ENCODE measurements around the gene POLR2L.

POLR2L gene

DNA sequence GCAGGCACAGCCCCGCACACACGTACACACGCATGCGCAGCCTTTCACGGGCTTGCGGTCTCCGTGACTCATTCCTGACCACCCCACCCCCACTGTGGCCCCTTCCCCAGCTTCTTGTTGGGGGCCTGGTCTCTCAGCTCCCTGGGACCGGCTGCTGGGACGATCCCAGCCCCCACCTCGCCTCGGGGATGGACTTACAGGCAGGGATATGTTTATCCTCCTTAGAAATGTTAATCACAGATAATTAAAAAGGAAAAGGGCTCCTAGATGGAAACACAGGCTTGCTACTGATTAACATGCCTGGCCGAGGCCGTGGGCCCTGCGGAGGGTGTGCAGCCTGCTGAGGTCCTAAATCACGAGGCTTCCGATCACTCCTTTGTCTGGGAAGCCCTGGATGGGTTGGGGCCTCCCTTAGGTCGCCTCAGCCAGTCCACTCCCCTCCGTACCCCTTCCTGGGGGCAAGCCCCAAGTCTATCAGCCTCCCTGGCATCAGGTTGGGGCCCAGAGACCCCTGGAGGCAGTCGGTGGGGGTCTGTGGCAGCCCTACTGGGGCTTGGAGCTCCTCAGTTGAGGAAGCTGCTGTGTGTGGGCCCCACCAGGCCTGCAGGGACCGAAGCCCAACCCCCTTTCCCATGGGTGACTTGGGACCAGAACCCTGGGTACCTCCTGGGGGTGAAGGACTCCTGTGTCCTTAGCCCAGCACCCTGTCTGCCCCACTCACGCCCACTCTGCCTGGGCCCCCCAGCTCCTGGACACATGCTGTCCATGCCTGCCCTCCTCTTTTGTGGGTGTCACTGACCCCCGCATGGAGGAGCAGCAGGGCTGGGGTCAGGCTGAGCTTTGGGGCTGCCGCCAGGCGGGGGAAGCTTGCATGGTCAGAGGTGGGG is 20.9 kb upstream of the POLR2L start:
- Mint-ChIP-seq H3K4me1 (no peaks in the 10 kb centered on the region), H3K9me3 (no peaks in the 10 kb centered on the region), H3K36me3 (no peaks in the 10 kb centered on the region), H3K27me3 (peaks cover 38% of the 10 kb centered on the region), H3K27ac (no peak overlapping the region), H3K4me3 (no peak overlapping the region)
- ATAC-seq: no peak

GRCh38 chr11:862696-863022 is 20.3 kb upstream of the POLR2L start:
- Mint-ChIP-seq H3K27ac (no peak overlapping the region), H3K4me1 (no peaks in the 10 kb centered on the region), H3K27me3 (peaks cover 44% of the 10 kb centered on the region), H3K36me3 (no peaks in the 10 kb centered on the region), H3K4me3 (no peak overlapping the region), H3K9me3 (no peaks in the 10 kb centered on the region)
- no peak for ATAC-seq

- Mint-ChIP-seq H3K27ac (no peak overlapping the region), H3K27me3 (peaks cover 49% of the 10 kb centered on the region), H3K4me1 (peaks cover under 1% of the 10 kb centered on the region), H3K9me3 (no peaks in the 10 kb centered on the region), H3K36me3 (no peaks in the 10 kb centered on the region), H3K4me3 (no peak overlapping the region)
- no peak for ATAC-seq
Measured at GRCh38 chr11:862081-862661, 19.8 kb upstream of the POLR2L start.

- H3K4me3 Mint-ChIP-seq: no peak overlapping the region
- H3K4me1 Mint-ChIP-seq: peaks cover 6% of the 10 kb centered on the region
- H3K27ac Mint-ChIP-seq: no peak overlapping the region
- peaks cover 57% of the 10 kb centered on the region for H3K27me3 Mint-ChIP-seq
- no peak for ATAC-seq
- no peaks in the 10 kb centered on the region for H3K9me3 Mint-ChIP-seq
- no peaks in the 10 kb centered on the region for H3K36me3 Mint-ChIP-seq
Measured at GRCh38 chr11:861105-861479, 18.8 kb upstream of the POLR2L start.

GRCh38 chr11:860234-861104 is 18.1 kb upstream of the POLR2L start:
- H3K36me3 Mint-ChIP-seq: no peaks in the 10 kb centered on the region
- H3K27ac Mint-ChIP-seq: no peak overlapping the region
- no peak for ATAC-seq
- no peaks in the 10 kb centered on the region for H3K9me3 Mint-ChIP-seq
- H3K27me3 Mint-ChIP-seq: peaks cover 57% of the 10 kb centered on the region
- no peak overlapping the region for H3K4me3 Mint-ChIP-seq
- H3K4me1 Mint-ChIP-seq: peaks cover 6% of the 10 kb centered on the region

GRCh38 chr11:859394-860131 is 17.2 kb upstream of the POLR2L start:
- H3K27ac Mint-ChIP-seq: no peak overlapping the region
- H3K4me3 Mint-ChIP-seq: no peak overlapping the region
- no peaks in the 10 kb centered on the region for H3K9me3 Mint-ChIP-seq
- H3K36me3 Mint-ChIP-seq: no peaks in the 10 kb centered on the region
- H3K4me1 Mint-ChIP-seq: peaks cover 6% of the 10 kb centered on the region
- peaks cover 59% of the 10 kb centered on the region for H3K27me3 Mint-ChIP-seq
- ATAC-seq: no peak

- H3K9me3 Mint-ChIP-seq: no peaks in the 10 kb centered on the region
- H3K27me3 Mint-ChIP-seq: peaks cover 66% of the 10 kb centered on the region
- H3K4me1 Mint-ChIP-seq: peaks cover 6% of the 10 kb centered on the region
- peak; percentile 25 for ATAC-seq
- no peak overlapping the region for H3K27ac Mint-ChIP-seq
- no peak overlapping the region for H3K4me3 Mint-ChIP-seq
- H3K36me3 Mint-ChIP-seq: no peaks in the 10 kb centered on the region
Measured at GRCh38 chr11:858762-859339, 16.5 kb upstream of the POLR2L start.

- ATAC-seq: no peak
- no peaks in the 10 kb centered on the region for H3K36me3 Mint-ChIP-seq
- peaks cover 72% of the 10 kb centered on the region for H3K27me3 Mint-ChIP-seq
- no peaks in the 10 kb centered on the region for H3K9me3 Mint-ChIP-seq
- H3K4me1 Mint-ChIP-seq: peaks cover 6% of the 10 kb centered on the region
- H3K4me3 Mint-ChIP-seq: no peak overlapping the region
- H3K27ac Mint-ChIP-seq: no peak overlapping the region
Measured at GRCh38 chr11:858053-858761, 15.9 kb upstream of the POLR2L start.

GRCh38 chr11:856397-856796 is 14.1 kb upstream of the POLR2L start:
- Mint-ChIP-seq H3K27me3 (peaks cover 76% of the 10 kb centered on the region), H3K36me3 (no peaks in the 10 kb centered on the region), H3K4me1 (peaks cover 6% of the 10 kb centered on the region), H3K4me3 (no peak overlapping the region), H3K27ac (no peak overlapping the region), H3K9me3 (no peaks in the 10 kb centered on the region)
- ATAC-seq: no peak

- Mint-ChIP-seq H3K36me3 (no peaks in the 10 kb centered on the region), H3K4me1 (peaks cover 6% of the 10 kb centered on the region), H3K4me3 (no peak overlapping the region), H3K27ac (no peak overlapping the region), H3K27me3 (peaks cover 76% of the 10 kb centered on the region), H3K9me3 (no peaks in the 10 kb centered on the region)
- no peak for ATAC-seq
Measured at GRCh38 chr11:855796-856195, 13.5 kb upstream of the POLR2L start.

DNA sequence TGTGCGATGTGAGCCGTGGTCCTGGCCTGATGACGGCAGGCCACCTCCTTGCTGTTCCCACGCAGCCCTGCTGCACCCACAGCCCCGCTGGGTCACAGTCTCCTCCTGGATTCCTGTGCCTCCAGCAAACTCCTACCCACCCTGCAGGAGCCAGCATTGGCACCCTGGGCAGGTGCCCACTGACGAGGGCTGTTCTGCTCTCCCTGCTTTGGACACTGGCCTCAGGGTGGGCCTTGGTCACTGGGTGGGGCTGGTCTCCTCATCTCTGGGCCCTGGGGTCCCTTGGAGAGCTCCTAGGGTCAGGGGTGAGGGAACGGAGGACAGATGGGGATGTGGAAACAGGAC is 13.0 kb upstream of the POLR2L start:
- Mint-ChIP-seq H3K4me1 (peaks cover 6% of the 10 kb centered on the region), H3K36me3 (no peaks in the 10 kb centered on the region), H3K27ac (no peak overlapping the region), H3K9me3 (no peaks in the 10 kb centered on the region), H3K4me3 (no peak overlapping the region), H3K27me3 (peaks cover 75% of the 10 kb centered on the region)
- no peak for ATAC-seq

DNA sequence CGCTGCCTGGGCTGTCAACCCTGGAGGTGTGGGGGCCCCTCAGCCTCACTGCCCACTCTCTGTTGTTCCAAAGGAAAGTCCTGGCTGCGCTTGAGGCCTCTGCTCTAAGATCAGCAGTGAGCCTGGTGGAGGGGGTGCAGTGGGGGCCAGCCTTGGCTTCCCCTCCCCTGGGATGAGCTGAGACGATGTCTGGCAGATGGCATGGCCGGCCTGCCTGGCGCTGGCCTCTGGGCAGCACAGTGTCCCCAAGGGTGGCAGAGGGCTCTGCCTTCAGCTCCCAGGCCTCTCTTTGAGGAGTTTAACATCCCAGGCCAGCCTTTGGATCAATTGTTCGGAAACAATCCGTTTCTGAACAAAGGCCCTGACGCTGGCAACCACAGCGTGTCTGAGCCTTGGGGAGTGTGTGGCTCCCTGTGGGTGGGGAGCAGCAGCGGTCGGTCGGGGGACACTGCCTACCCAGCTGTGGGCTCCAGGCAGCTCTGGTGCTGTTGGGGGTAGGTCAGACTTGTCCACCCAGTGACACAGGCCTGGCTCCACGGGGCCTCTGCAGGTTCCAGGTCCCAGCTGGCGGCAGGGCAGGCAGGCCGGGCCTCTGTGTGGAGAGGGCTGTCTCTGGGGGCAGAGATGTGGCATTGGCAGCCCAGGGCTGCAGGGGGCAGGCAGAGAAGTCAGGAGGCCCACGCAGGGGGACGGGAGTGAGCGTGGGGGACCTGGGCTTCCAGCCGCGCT is 12.4 kb upstream of the POLR2L start:
- peaks cover 70% of the 10 kb centered on the region for H3K27me3 Mint-ChIP-seq
- H3K36me3 Mint-ChIP-seq: no peaks in the 10 kb centered on the region
- no peaks in the 10 kb centered on the region for H3K9me3 Mint-ChIP-seq
- no peak overlapping the region for H3K27ac Mint-ChIP-seq
- H3K4me1 Mint-ChIP-seq: peaks cover 6% of the 10 kb centered on the region
- no peak for ATAC-seq
- H3K4me3 Mint-ChIP-seq: no peak overlapping the region

- no peaks in the 10 kb centered on the region for H3K36me3 Mint-ChIP-seq
- peaks cover 12% of the 10 kb centered on the region for H3K4me1 Mint-ChIP-seq
- H3K9me3 Mint-ChIP-seq: no peaks in the 10 kb centered on the region
- no peak overlapping the region for H3K27ac Mint-ChIP-seq
- ATAC-seq: no peak
- H3K27me3 Mint-ChIP-seq: peaks cover 68% of the 10 kb centered on the region
- H3K4me3 Mint-ChIP-seq: no peak overlapping the region
Measured at GRCh38 chr11:853682-854448, 11.5 kb upstream of the POLR2L start.
